Measurements from ENCODE around the gene DENND1A. TPM values are rescaled to one million over a fixed set of nuclear protein-coding genes. Genes with fewer than 3 reads are reported as not detected.

Gene DENND1A
- total RNA-seq, 1 experiment from 2014 or later = 23.5 TPM

DNA sequence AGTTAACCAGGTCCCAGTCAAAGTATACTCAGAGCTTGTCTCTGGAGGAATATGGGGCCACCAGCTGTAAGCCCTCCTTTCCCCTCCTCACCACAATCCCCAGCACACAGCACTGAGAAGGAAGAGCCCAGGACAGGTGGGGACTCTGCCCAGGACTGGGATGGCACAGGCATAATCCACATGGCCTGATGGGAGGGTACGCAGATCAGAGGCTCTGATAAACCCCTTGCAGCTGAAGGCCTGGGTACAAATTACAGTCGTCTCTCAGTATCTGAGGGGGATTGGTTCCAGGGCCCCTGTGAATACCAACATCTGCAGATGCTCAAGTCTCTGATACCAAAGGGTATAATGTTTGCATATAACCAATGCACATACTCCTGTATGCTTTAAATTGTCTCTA is 328.1 kb downstream of the DENND1A start:
- ChIA-PET CTCF (interaction anchor here (0.6 kb wide), 1 partner anchor 412 kb away, joined by 3 read pairs; no protein-coding TSS in a partner anchor), POLR2A (no interaction called here)
- H3K27ac Mint-ChIP-seq = no peak overlapping the region
- peaks cover 9% of the 10 kb centered on the region for H3K4me1 Mint-ChIP-seq
- no peak for TF ChIP-seq KAT7 (CRISPR knock-in tag; IDR thresholded peaks at IDR 0.05; ENCODE audit: borderline replicate concordance)
- TF ChIP-seq ZNF232 (CRISPR knock-in tag; IDR thresholded peaks at IDR 0.05) = no peak
- TF ChIP-seq JUN (CRISPR knock-in tag; IDR thresholded peaks at IDR 0.05) = no peak
- TF ChIP-seq GTF2I (CRISPR knock-in tag; conservative IDR thresholded peaks at IDR 0.05) = no peak
- TF ChIP-seq, protein P1, sequence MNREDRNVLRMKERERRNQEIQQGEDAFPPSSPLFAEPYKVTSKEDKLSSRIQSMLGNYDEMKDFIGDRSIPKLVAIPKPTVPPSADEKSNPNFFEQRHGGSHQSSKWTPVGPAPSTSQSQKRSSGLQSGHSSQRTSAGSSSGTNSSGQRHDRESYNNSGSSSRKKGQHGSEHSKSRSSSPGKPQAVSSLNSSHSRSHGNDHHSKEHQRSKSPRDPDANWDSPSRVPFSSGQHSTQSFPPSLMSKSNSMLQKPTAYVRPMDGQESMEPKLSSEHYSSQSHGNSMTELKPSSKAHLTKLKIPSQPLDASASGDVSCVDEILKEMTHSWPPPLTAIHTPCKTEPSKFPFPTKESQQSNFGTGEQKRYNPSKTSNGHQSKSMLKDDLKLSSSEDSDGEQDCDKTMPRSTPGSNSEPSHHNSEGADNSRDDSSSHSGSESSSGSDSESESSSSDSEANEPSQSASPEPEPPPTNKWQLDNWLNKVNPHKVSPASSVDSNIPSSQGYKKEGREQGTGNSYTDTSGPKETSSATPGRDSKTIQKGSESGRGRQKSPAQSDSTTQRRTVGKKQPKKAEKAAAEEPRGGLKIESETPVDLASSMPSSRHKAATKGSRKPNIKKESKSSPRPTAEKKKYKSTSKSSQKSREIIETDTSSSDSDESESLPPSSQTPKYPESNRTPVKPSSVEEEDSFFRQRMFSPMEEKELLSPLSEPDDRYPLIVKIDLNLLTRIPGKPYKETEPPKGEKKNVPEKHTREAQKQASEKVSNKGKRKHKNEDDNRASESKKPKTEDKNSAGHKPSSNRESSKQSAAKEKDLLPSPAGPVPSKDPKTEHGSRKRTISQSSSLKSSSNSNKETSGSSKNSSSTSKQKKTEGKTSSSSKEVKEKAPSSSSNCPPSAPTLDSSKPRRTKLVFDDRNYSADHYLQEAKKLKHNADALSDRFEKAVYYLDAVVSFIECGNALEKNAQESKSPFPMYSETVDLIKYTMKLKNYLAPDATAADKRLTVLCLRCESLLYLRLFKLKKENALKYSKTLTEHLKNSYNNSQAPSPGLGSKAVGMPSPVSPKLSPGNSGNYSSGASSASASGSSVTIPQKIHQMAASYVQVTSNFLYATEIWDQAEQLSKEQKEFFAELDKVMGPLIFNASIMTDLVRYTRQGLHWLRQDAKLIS (CRISPR knock-in tag; IDR thresholded peaks at IDR 0.05; ENCODE audit: borderline replicate concordance) = no peak
- no peaks in the 10 kb centered on the region for H3K36me3 Mint-ChIP-seq
- ATAC-seq = no peak
- H3K9me3 Mint-ChIP-seq = no peaks in the 10 kb centered on the region
- H3K27me3 Mint-ChIP-seq (ENCODE audit: low read depth) = no peaks in the 10 kb centered on the region
- no peak overlapping the region for H3K4me3 Mint-ChIP-seq
- no peak for DNase-seq (ENCODE audit: low spot score)

DNA sequence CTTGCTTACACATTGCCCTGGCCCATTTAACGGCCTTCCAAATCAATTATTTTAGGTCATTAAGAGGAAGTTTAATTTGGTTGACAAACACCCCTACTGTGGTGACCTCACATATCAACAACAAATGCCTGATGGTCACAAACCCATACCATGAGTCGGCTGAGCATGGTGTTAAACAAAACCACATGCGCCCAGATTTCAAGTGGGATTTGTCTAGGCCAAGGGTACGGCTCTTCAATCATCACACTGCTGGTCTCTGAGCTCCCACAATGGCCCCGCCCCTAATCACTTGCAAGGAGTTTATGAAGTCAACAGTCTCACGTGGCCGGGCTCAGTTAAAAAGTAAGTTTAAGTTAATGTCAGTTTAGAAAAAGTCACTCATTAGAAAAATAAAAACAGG is 330.1 kb downstream of the DENND1A start:
- no peak overlapping the region for H3K27ac Mint-ChIP-seq
- H3K4me1 Mint-ChIP-seq = peaks cover 16% of the 10 kb centered on the region
- no peaks in the 10 kb centered on the region for H3K9me3 Mint-ChIP-seq
- ATAC-seq = no peak
- H3K36me3 Mint-ChIP-seq = no peaks in the 10 kb centered on the region
- H3K27me3 Mint-ChIP-seq (ENCODE audit: low read depth) = no peaks in the 10 kb centered on the region
- TF ChIP-seq, protein P2, sequence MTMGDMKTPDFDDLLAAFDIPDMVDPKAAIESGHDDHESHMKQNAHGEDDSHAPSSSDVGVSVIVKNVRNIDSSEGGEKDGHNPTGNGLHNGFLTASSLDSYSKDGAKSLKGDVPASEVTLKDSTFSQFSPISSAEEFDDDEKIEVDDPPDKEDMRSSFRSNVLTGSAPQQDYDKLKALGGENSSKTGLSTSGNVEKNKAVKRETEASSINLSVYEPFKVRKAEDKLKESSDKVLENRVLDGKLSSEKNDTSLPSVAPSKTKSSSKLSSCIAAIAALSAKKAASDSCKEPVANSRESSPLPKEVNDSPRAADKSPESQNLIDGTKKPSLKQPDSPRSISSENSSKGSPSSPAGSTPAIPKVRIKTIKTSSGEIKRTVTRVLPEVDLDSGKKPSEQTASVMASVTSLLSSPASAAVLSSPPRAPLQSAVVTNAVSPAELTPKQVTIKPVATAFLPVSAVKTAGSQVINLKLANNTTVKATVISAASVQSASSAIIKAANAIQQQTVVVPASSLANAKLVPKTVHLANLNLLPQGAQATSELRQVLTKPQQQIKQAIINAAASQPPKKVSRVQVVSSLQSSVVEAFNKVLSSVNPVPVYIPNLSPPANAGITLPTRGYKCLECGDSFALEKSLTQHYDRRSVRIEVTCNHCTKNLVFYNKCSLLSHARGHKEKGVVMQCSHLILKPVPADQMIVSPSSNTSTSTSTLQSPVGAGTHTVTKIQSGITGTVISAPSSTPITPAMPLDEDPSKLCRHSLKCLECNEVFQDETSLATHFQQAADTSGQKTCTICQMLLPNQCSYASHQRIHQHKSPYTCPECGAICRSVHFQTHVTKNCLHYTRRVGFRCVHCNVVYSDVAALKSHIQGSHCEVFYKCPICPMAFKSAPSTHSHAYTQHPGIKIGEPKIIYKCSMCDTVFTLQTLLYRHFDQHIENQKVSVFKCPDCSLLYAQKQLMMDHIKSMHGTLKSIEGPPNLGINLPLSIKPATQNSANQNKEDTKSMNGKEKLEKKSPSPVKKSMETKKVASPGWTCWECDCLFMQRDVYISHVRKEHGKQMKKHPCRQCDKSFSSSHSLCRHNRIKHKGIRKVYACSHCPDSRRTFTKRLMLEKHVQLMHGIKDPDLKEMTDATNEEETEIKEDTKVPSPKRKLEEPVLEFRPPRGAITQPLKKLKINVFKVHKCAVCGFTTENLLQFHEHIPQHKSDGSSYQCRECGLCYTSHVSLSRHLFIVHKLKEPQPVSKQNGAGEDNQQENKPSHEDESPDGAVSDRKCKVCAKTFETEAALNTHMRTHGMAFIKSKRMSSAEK (CRISPR knock-in tag; IDR thresholded peaks at IDR 0.05; ENCODE audit: borderline replicate concordance) = no peak
- TF ChIP-seq OVOL2 (CRISPR knock-in tag; IDR thresholded peaks at IDR 0.05; ENCODE audit: borderline replicate concordance) (no peak), SOX15 (CRISPR knock-in tag; IDR thresholded peaks at IDR 0.05) (no peak), FOXJ3 (CRISPR knock-in tag; IDR thresholded peaks at IDR 0.05; ENCODE audit: borderline replicate concordance) (no peak), MXD4 (CRISPR knock-in tag; IDR thresholded peaks at IDR 0.05; ENCODE audit: borderline replicate concordance) (no peak), ZNF671 (CRISPR knock-in tag; IDR thresholded peaks at IDR 0.05) (no peak), ZNF138 (CRISPR knock-in tag; conservative IDR thresholded peaks at IDR 0.05) (no peak), MYBL2 (CRISPR knock-in tag; IDR thresholded peaks at IDR 0.05) (no peak), GRHL2 (CRISPR knock-in tag; IDR thresholded peaks at IDR 0.05; ENCODE audit: insufficient replicate concordance, severe bottlenecking) (no peak)
- TF ChIP-seq, protein P3, sequence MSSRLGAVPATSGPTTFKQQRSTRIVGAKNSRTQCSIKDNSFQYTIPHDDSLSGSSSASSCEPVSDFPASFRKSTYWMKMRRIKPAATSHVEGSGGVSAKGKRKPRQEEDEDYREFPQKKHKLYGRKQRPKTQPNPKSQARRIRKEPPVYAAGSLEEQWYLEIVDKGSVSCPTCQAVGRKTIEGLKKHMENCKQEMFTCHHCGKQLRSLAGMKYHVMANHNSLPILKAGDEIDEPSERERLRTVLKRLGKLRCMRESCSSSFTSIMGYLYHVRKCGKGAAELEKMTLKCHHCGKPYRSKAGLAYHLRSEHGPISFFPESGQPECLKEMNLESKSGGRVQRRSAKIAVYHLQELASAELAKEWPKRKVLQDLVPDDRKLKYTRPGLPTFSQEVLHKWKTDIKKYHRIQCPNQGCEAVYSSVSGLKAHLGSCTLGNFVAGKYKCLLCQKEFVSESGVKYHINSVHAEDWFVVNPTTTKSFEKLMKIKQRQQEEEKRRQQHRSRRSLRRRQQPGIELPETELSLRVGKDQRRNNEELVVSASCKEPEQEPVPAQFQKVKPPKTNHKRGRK (CRISPR knock-in tag; IDR thresholded peaks at IDR 0.05; ENCODE audit: borderline replicate concordance) = no peak
- TF ChIP-seq, protein P4, sequence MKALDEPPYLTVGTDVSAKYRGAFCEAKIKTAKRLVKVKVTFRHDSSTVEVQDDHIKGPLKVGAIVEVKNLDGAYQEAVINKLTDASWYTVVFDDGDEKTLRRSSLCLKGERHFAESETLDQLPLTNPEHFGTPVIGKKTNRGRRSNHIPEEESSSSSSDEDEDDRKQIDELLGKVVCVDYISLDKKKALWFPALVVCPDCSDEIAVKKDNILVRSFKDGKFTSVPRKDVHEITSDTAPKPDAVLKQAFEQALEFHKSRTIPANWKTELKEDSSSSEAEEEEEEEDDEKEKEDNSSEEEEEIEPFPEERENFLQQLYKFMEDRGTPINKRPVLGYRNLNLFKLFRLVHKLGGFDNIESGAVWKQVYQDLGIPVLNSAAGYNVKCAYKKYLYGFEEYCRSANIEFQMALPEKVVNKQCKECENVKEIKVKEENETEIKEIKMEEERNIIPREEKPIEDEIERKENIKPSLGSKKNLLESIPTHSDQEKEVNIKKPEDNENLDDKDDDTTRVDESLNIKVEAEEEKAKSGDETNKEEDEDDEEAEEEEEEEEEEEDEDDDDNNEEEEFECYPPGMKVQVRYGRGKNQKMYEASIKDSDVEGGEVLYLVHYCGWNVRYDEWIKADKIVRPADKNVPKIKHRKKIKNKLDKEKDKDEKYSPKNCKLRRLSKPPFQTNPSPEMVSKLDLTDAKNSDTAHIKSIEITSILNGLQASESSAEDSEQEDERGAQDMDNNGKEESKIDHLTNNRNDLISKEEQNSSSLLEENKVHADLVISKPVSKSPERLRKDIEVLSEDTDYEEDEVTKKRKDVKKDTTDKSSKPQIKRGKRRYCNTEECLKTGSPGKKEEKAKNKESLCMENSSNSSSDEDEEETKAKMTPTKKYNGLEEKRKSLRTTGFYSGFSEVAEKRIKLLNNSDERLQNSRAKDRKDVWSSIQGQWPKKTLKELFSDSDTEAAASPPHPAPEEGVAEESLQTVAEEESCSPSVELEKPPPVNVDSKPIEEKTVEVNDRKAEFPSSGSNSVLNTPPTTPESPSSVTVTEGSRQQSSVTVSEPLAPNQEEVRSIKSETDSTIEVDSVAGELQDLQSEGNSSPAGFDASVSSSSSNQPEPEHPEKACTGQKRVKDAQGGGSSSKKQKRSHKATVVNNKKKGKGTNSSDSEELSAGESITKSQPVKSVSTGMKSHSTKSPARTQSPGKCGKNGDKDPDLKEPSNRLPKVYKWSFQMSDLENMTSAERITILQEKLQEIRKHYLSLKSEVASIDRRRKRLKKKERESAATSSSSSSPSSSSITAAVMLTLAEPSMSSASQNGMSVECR (CRISPR knock-in tag; IDR thresholded peaks at IDR 0.05; ENCODE audit: borderline replicate concordance) = no peak
- TF ChIP-seq, protein P5, sequence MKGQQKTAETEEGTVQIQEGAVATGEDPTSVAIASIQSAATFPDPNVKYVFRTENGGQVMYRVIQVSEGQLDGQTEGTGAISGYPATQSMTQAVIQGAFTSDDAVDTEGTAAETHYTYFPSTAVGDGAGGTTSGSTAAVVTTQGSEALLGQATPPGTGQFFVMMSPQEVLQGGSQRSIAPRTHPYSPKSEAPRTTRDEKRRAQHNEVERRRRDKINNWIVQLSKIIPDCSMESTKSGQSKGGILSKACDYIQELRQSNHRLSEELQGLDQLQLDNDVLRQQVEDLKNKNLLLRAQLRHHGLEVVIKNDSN (CRISPR knock-in tag; IDR thresholded peaks at IDR 0.05) = no peak
- TF ChIP-seq, protein P6, sequence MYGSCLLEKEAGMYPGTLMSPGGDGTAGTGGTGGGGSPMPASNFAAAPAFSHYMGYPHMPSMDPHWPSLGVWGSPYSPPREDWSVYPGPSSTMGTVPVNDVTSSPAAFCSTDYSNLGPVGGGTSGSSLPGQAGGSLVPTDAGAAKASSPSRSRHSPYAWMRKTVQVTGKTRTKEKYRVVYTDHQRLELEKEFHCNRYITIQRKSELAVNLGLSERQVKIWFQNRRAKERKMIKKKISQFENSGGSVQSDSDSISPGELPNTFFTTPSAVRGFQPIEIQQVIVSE (CRISPR knock-in tag; IDR thresholded peaks at IDR 0.05; ENCODE audit: borderline replicate concordance) = no peak
- no peak overlapping the region for H3K4me3 Mint-ChIP-seq
- POLR2A ChIA-PET = no interaction called here
- no peak for DNase-seq (ENCODE audit: low spot score)
- CTCF ChIA-PET = no interaction called here
